ENCODE results near the gene SNUPN. TPM values are rescaled to one million over a fixed set of nuclear protein-coding genes. Genes with fewer than 3 reads are reported as not detected.

SNUPN gene
- polyA plus RNA-seq, 1 donor: 18.7 TPM

DNA sequence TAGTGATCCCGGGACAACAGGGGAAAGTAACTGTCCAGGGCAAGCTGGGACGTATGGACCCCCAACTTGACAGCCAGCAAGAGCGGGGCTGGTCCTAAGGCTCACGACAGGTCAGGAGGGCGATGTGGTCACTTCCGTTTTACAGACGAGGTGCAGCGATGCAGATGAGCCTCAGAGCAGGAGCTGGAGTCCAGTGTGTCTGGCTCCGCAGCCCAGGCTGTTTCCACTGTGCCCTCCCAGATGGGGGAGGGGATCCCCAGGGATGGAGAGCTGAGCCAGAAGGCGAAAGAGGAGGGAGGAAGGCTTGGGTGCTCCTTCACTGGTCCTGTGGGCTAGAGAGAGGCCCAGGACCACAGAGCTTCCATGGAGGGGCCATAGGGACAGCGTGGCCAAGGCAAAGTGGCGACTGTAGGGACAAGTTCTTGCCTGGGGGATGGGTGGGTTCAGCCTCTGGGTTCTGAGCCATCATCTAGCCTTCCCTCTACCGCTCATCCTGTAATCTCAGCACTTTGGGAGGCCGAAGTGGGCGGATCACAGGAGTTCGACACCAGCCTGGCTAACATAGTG is 27.9 kb upstream of the SNUPN start:
- no peak for DNase-seq

DNA sequence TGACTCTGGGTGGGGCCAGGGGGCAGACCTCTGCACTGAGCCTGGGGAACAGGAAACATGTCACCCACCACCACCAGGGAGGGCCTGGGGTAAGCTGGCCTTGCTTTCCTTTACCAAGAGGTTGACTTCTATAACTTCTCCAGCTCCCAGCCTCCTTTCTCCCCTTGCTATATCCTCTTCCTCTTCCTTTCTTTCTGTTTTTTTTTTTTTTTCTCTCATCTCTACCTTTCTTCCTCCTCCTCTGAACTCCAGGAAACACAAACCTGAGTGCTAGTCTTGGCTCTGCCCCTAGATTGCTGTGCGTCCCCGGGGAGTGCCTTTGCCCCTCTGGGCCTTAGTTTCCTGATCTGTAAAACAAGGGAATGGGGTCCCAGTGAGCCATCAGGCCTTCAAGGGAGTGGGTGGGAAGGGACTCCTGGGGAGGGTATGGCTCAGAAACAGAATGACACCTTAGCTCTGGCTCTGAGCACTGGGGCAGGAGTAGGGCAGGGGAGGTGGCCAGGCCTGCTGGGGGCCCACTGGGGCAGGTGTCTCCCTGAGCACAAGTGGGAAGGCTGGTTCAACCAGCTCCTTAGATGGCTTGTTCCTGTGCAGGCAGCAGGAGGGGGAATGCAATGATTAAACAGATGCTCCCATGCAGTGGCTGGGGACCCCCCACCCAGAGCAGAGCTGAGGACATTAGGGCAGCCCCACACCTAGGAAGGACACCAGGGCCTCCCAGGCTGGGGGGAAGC is 26.5 kb upstream of the SNUPN start:
- DNase-seq: no peak

DNA sequence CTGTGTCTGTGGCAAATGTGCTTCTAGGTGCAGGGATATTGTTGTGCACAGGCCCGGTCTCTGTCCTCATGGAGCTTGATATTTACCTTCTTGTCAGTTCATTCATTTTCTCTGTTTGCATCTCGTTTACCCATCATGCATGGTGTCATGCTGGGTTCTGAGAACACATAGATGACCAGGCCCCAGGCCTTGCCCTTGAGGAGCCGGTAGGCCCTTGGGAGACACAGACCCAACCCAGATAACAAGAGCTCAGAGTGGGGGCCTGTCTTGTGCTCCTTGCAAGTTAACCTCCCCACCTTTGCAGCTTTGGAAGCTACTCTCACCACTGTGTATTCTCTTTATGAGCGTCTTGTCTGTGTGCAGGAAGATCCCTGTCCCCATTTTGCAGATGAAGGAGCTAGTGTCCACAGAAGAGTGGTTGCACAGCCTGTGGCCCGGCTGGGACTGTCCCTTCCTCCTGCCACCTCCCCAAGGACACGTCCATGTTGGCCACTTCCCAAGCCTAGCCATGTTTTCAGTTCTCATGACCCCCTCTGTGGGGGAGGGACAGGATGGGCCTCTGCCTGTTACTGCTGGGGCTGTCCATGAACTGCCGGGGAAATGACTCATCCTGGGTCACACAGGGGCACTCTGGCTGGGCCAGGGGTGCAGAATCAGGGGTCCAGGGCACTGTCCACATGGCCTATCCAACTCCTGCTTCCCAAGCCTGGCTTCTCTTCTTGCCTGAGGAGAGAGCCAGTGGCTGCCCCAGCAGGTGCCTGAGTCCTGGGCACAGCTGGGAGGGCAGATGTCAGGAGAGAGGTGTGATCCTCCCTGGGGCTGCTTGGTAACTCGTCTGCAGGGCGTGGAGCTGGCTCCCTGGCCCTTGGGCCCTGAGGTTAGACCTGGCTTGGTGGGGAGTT is 25.6 kb upstream of the SNUPN start:
- DNase-seq: no peak

DNA sequence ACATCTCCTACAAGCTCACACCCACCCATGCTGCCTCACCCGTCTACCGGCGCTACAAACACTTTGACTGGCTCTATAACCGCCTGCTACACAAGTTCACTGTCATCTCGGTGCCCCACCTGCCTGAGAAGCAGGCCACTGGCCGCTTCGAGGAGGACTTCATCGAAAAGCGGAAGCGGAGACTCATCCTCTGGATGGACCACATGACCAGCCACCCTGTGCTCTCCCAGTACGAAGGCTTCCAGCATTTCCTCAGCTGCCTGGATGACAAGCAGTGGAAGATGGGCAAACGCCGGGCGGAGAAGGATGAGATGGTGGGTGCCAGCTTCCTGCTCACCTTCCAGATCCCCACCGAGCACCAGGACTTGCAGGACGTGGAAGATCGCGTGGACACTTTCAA is 24.3 kb upstream of the SNUPN start:
- no peak for DNase-seq

DNA sequence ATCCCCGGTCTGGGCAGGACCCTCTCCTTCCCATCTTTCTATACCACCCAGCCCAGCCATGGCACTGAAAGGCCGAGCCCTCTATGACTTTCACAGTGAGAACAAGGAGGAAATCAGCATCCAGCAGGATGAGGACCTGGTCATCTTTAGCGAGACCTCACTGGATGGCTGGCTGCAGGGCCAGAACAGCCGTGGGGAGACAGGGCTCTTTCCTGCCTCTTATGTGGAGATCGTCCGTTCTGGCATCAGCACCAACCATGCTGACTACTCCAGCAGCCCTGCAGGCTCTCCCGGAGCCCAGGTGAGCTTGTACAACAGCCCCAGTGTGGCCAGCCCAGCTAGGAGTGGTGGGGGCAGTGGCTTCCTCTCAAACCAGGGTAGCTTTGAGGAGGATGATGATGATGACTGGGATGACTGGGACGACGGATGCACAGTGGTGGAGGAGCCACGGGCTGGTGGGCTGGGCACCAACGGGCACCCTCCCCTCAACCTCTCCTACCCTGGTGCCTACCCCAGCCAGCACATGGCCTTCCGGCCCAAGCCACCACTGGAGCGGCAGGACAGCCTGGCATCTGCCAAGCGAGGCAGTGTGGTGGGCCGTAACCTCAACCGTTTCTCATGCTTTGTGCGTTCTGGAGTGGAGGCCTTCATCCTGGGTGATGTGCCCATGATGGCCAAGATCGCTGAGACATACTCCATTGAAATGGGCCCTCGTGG is 23.7 kb upstream of the SNUPN start:
- no peak for DNase-seq

DNA sequence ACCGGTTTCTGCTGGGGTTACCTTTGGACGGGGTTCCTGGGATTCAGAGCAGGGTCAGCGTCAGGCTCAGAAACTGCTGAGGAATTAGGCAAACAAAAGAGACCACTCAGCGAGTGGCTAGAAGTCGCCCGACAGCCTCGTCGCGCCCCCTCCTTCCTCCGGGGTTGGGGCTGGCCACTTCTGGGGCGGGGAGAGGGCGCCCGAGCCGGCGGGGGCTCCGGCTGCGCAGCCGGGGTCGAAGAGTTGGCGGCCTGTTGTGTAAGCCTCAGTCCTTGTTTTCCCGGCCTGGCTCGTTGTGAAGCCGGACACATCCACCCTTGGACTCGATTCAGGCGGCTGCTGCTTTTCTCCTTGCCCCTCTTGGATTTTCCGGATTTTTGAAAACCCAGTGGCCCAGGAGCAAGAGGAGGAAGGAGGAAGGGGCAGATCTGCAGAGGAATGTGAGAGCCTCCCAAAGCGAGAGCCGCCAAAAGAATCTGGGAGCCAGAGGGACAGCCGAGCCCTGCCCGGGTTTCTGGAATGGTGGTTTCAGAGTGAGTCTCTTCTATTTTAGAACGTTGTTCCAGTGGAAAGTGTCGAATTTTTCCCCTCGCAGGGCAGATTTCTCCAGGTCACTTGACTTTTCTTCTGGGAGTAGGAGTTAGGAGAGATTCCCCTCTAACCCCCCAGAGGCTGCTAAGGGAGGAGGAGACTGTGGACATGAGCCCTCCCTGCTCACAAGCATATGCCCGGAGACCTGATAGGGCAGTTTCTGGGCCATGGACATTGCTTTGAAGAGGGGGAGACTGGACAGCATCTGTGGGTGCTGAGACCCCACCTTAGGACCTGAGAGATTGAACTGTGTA is 22.9 kb upstream of the SNUPN start:
- peak; percentile 52 for DNase-seq

DNA sequence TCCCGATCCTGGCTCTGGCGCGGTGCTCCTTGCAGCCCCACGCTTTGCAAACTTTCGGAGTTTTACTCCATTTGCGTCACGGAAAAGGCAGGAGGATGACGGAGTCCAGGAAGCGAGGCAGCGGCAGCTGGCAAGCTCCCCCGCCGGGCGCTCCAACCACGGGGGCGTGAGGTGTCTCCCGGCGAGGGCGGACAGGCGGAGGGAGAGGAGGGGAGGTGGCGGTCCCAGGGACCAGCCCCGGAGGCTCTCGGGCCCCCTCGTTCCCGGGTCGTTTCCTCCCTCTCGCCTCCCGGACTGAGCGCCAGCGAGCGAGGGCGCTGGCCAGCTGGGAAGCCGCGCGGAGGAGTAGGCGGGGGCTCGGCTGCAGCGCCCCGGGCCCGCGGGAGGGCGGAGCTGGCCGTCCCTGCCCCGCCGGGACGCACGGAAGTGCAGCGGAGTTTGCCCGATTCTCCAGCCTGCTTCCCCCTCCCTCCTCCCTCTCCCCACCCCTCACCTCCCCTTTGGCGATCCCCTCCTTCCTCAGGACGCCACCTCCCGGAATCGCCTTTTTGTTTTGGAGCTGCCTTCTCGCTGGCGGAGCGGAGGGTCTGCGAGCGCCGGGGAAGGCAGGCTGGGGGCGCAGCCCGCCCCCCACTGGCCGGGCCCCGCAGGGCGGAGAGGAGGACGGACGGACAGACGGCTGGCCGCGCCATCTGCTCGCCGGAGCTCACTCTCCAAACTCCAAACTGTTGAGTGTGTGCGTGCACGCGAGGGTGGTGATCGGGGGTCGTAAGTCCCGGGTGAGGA is 22.0 kb upstream of the SNUPN start, which contains the start of gene SNX33:
Gene SNX33 (plus strand): TSS at position 543 of the 786 bp plus-strand sequence. CDS start 1,191 bp downstream, outside the sequence.
- peak; percentile 88 for DNase-seq

DNA sequence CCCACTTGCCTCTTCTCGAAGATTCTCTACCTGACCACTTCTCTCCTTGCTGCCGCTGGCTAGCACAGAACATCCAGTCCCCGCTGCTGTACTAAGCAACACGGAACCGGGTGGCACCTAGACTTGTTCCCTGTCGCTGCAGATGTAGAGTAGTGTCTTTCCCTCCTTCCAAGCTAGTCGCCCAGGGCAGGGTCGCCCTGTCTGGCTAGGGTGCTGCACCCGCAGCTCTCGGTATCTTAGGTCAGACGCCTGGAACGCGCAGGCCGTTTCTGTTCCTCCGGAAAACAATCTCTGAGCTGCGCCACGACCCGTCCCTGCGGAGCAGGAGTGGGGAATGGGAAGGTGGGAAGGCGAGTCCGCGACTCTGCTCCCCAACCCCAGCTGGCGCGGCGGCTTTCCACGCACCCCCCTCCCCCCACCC is 21.4 kb upstream of the SNUPN start:
- DNase-seq: no peak

DNA sequence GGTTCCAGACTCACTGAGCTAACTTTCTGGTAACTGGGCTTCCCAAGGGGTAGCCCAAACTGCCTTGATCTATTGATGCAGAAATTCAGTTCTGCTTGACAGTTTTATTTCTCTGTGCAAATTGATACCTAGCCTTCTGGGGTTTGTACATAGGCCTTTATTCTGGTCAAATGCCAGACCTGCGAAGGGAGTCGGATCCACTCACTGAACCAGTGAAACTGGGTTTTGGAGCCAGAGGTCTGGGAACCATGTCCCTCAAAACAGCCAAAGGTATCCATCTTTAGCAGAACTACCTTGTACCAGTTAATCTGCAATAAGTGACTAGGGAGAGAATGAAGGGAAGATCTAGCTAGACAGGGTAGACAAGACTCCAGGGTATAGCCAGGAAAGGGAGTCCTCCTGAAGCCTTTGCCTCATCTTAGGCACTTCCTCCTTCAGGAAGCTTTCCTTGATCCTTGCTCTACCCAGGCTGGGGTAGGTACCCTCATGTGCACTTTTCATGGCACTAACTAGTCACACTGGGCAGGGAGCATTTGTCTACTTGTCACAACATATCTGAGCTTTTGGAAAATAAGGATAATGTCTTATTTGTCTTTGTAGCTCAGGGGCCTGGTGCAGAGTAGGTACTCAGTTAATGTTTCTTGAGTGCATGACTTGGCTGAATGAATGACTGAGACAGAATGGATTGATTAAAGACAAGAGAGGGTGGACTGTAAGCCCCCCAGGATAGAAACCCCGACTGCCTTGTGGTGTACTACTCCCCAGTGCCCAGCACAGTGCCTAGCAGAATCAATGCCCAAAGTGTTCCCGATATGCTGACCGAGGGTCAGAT is 20.8 kb upstream of the SNUPN start:
- no peak for DNase-seq

DNA sequence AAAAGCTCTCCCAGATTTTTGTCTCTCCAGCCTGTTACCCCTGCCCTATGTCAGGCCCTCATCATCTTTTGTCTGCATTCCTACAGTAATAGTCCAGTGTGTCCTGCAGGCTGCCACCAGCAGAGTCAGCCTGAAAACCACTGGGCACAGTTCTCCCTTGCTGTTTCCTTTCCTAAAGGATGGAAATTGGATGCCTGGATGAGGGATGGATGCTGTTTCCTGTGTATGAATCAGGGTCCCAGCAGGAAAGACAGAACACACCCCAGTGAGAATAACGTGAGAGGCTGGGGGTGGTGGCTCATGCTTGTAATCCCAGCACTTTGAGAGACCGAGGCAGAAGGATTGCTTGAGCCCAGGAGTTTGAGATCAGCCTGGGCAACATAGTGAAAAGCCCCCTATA is 18.9 kb upstream of the SNUPN start:
- DNase-seq: no peak

DNA sequence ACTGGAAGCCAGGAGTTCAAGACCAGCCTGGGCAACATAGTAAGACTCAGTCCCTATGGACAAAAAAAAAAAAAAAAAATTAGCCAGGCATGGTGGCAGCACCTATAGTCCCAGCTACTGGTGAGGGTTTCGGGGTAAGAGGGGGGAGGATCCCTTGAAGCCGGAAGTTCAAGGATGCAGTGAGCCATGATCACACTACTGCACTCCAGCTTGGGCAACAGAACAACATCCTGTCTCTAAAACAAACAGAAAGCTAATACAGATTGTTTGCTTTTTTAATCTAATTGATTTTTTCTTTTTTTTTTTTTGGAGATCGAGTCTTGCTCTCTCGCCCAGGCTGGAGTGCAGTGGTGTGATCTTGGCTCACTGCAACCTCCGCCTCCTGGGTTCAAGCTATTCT is 16.1 kb upstream of the SNUPN start:
- DNase-seq: no peak

DNA sequence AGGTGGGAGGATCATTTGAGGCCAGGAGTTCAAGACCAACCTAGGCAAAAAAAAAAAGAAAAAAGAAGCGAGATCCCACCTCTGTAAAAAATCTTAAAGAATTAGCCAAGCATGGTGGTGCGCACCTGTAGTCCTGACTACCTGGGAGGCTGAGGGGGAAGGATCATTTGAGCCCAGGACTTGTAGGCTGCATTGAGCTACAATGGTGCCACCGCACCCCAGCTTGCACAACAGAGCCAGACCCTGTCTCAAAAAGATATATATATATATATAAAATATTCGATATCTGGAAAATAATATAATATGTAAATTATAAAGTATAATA is 15.6 kb upstream of the SNUPN start:
- no peak for DNase-seq

DNA sequence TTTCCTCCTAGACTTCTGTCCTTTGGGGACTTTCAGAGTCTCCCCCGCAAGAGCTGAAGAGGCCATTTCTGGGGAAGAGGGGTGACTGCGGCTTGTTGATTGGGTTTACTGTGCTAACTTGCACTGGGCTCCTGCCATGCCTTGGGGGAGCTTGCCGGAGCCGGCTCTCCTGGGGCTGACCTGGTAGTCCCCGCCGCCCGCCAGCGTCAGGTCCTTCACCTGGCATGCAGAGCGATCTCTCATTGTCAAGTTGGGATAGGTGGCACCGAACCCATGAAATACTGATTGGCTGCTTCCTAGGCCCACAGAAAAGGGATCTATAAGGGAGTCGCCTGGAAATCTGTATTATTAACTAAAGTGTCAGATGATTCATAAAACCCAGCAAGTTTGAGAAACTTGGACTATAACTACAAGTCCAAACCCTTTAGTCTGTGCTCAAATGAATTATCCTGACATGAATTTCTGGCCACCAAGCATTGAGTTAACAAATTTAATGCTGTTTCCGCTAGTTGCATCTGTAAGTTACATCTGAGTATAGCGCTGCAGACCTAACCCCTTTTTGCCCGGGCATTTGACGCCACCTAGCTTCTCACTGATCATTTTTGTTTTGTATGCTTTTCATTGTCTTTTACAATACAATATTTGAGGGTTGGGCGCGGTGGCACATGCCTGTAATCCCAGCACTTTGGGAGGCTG is 15.1 kb upstream of the SNUPN start:
- peak; percentile 39 for DNase-seq

DNA sequence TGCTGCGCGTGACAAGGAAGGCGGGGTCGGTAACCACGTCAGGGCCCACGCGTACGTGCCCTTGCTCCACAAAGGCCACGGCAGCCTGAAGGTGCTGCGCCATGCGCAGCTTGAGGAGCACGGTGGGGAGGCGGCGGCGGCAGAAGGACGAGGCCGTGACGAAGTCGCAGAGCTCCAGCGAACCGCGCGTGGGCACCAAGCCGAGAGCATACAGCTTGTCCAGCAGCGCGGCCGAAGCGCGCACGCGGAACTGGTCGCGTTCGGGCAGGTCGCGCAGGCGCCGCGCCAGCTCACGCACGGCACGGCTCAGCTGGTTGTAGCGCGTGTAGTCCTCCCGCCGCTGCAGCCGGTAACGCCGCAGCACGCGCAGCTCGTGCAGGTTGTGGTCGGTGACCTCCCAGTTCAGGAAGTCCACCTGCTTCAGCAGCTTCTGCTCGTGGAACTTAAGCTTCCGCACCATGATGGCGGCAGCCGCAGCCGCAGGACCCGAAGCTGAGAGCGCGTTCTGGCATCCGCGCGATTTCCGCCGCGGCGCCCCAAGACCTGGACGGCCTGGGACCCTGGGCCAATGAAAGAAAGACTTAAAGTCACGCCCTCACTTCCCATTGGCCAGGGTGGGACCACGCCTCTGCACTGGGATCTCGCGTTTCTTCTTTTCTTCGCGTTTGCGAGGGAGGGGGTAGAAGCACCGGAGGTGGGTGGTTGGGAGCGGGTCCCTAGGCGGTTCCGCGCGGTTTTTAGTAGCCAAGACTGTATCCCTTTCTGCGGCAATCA is 14.4 kb upstream of the SNUPN start, which contains the start of gene IMP3:
Gene IMP3 (minus strand): TSS at position 516 of the 774 bp plus-strand sequence. CDS start 56 bp downstream, at position 460.
- DNase-seq: peak; percentile 97

DNA sequence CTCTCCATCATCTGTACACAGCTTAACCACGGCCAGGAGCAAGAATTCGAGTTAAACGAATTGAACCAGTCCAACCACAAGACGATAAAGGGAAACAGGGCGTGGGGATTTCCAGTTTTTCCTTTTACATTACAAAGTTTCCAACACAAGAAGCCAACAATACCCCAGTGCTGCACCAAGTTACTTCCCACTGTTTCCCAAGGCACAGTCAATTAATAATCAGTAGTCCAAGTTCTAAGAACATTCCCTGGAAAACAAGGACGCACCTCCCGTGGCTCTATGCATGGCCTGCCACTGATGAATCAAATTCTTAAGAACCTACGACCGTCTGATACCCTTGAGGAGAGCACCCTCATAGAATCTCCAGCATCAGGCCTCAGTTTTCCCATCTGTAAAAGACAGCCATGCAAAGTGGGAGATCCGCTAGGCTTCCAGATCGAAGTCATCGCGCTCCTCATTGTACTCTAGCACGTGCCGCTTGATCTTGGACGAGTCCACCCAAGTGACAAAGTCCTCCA is 13.7 kb upstream of the SNUPN start:
- DNase-seq: no peak

DNA sequence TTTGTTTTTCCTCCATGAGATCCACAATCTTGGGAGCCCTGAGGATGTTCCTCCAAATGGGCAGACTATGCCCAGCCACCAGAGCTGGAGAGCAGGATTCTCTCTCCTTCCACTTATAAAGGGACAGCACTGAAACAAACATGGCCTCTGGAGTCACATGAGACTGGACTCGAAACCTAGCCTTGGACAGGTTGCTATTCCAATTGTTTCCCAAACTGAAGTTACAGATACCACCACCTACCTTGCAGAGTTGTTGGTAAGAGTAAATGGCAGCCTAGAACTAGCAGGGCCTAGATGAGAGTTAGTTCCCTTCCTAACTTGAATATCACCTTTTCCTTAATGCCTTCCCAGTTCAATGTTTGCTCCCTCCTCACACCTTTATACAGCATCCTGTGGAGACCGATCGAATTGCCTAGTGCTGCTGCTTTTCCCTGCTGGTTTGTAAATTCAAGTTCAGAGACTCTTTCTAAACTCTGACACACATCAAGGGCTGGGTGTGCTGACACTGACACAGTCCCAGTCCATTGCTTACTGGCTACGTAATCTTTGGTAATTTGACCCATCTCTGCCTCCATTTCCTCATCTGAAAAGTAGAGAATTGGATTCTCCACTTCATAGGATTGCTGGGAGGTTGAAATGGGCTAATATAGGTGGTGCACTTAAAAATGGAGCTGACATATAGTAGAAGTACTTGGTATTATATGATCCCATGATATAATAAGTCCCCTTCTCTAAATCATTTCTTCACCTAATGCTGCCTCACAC is 11.9 kb upstream of the SNUPN start:
- DNase-seq: no peak

DNA sequence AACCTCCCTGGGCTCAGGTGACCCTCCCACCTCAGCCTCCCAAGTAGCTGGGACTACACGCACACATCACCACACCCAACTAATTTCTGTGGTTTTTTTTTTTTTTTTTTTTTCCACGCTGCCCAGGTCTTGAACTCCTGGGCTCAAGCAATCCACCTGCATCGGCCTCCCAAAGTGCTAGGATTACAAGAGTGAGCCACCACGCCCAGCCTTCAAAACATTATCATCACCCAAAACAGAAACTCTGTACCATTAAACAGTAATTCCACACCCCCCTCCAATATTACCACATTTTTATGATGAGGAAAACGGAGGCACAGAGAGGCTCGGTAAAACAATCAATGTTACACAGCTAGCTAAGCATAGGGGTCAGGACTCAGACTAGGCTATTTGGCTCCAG is 10.5 kb upstream of the SNUPN start:
- no peak for DNase-seq

Data from hindlimb muscle (tissue), 1 donor.